Ishikawa (cell line): ENCODE results near the gene VPS16.

Experiments used
- CEBPB ChIP-seq: IDR thresholded peaks from 2 replicates; pipeline ENCODE4 v1.6.1; 2012
- CREB1 ChIP-seq: IDR thresholded peaks from 2 replicates; pipeline ENCODE4 v1.6.1; 2012; ENCODE audit warnings: low read depth
- EGR1 ChIP-seq: IDR thresholded peaks from 2 replicates; pipeline ENCODE4 v1.6.1; 2012
- EP300 ChIP-seq: IDR thresholded peaks from 2 replicates; pipeline ENCODE4 v1.6.1; 2012; ENCODE audit warnings: borderline replicate concordance
- FOXM1 ChIP-seq: IDR thresholded peaks from 2 replicates; pipeline ENCODE4 v1.6.1; 2012; ENCODE audit warnings: low read depth, borderline replicate concordance
- MAX ChIP-seq: IDR thresholded peaks from 2 replicates; pipeline ENCODE4 v1.6.1; 2012
- NFIC ChIP-seq: IDR thresholded peaks from 2 replicates; pipeline ENCODE4 v1.6.1; 2012
- RAD21 ChIP-seq: IDR thresholded peaks from 2 replicates; pipeline ENCODE4 v1.6.1; 2012; ENCODE audit warnings: low read depth
- TAF1 ChIP-seq: IDR thresholded peaks from 2 replicates; pipeline ENCODE4 v1.6.1; 2012; ENCODE audit warnings: low read depth, mild to moderate bottlenecking
- TCF12 ChIP-seq: IDR thresholded peaks from 2 replicates; pipeline ENCODE4 v1.6.1; 2012; ENCODE audit warnings: low read depth
- TEAD4 ChIP-seq: IDR thresholded peaks from 2 replicates; pipeline ENCODE4 v1.6.1; 2012
- USF1 ChIP-seq: IDR thresholded peaks from 2 replicates; pipeline ENCODE4 v1.6.1; 2012

DNA sequence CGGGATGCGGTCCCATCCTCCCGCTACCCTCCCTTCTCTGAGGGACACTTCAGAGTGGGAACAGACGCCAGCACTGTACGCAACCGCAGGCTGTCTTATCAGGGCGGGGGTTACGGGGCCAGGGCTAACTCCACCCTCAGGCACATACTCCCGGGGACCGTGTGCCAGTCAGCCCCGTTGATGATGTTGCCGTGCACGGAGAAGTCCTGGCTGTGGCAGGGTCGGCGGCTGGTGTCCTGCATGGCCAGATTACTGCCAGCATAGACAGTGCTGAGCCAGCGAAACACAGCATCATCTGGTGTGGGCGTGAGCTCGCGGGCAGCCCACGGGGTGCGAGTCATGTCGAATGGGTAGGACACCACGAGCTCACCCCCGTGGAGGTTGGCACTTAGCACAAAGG is 45.1 kb upstream of the VPS16 start:
- TF ChIP-seq EP300 (no peak), FOXM1 (no peak), CEBPB (no peak), MAX (no peak), EGR1 (no peak), RAD21 (no peak), TEAD4 (no peak), CREB1 (no peak), USF1 (no peak), NFIC (no peak), TAF1 (no peak), TCF12 (no peak)
